ENCODE results near the gene PRSS57. TPM values are rescaled to one million over a fixed set of nuclear protein-coding genes. Genes with fewer than 3 reads are reported as not detected.

PRSS57 gene
- total and polyA plus RNA-seq, 2 donors (not counting 1 experiment from before 2014, with no cell fraction given): not detected

DNA sequence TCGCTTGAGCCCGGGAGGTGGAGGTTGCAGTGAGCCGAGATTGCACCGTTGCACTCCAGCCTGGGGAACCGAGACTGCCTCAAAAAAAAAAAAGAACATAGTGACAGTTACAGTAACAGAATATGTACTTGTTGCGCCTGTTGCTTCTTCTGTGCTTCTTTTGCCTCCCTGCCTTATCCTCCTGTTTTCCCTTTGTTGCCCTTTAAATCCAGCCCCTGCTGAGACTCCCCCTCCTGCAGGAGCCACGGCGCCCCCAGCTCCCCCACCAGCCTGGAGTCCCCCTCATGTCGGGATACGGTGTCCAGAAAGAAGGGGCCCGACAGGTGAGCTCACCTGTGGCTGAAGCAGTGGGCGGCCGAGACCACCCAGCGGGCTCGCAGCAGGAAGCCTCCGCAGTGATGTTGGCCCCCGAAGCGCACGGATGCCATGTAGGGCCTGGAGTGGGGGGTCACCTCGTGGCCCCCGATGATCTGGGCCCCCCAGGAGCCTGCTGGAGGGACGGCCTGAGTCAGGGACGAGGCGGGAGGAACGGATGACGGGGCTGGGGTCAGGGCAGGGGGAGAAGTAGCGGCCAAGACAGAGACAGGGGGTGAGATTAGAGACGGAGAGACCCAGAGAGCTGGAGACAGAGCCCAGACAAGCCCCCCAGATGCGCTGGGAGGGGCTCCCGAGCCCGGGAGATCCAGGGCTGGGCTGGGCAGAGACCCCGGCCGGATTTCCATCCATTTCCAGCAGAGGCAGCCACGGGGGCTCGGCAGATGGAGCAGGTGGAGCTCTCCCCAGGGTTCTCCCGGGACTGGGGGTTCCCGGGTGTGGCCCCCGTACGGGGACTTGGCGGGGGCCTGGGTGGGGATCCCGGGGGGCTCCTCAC, 536 bp downstream of the PRSS57 start:
- no peak overlapping the region for H3K4me2 ChIP-seq (ENCODE audit: extremely low read depth, insufficient read depth, low read length)
- no peaks in the 10 kb centered on the region for H4K20me1 ChIP-seq (ENCODE audit: control insufficient read depth, extremely low read depth, insufficient read depth, low read length)
- H3K36me3 ChIP-seq (ENCODE audit: control insufficient read depth, insufficient read depth, low read length): no peaks in the 10 kb centered on the region
- no peak for DNase-seq (ENCODE audit: low read depth in 2 of 2)
- H3K4me3 ChIP-seq (replicated peaks in 1 of 4; ENCODE audit: control extremely low read depth in 1 of 4, insufficient read depth in 1 of 4, low read depth in 3 of 4, low read length in 4 of 4): no peak overlapping the region
- no peak overlapping the region for H3K9ac ChIP-seq (ENCODE audit: insufficient read depth, low read length)
- TF ChIP-seq, protein P1, sequence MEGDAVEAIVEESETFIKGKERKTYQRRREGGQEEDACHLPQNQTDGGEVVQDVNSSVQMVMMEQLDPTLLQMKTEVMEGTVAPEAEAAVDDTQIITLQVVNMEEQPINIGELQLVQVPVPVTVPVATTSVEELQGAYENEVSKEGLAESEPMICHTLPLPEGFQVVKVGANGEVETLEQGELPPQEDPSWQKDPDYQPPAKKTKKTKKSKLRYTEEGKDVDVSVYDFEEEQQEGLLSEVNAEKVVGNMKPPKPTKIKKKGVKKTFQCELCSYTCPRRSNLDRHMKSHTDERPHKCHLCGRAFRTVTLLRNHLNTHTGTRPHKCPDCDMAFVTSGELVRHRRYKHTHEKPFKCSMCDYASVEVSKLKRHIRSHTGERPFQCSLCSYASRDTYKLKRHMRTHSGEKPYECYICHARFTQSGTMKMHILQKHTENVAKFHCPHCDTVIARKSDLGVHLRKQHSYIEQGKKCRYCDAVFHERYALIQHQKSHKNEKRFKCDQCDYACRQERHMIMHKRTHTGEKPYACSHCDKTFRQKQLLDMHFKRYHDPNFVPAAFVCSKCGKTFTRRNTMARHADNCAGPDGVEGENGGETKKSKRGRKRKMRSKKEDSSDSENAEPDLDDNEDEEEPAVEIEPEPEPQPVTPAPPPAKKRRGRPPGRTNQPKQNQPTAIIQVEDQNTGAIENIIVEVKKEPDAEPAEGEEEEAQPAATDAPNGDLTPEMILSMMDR (conservative IDR thresholded peaks at IDR 0.05 in 1 of 2, IDR thresholded peaks at IDR 0.05 in 1 of 2; ENCODE audit: low read depth in 1 of 2, low read length in 2 of 2): no peak
- no peak for TF ChIP-seq EZH2 (IDR thresholded peaks at IDR 0.05; ENCODE audit: low read length, missing control alignments)
- no peaks in the 10 kb centered on the region for H3K27me3 ChIP-seq (ENCODE audit: control insufficient read depth, insufficient read depth, low read length)
- H3K79me2 ChIP-seq (ENCODE audit: control insufficient read depth, insufficient read depth, low read length): no peaks in the 10 kb centered on the region
- no peak overlapping the region for H2AFZ ChIP-seq (ENCODE audit: low read length)
- no peaks in the 10 kb centered on the region for H3K4me1 ChIP-seq (ENCODE audit: control insufficient read depth, extremely low read depth, insufficient read depth, low read length)
- H3K27ac ChIP-seq (ENCODE audit: insufficient read depth, low read length): no peak overlapping the region
- H3K9me3 ChIP-seq (ENCODE audit: control insufficient read depth, insufficient read depth, low read depth, low read length): no peaks in the 10 kb centered on the region

DNA sequence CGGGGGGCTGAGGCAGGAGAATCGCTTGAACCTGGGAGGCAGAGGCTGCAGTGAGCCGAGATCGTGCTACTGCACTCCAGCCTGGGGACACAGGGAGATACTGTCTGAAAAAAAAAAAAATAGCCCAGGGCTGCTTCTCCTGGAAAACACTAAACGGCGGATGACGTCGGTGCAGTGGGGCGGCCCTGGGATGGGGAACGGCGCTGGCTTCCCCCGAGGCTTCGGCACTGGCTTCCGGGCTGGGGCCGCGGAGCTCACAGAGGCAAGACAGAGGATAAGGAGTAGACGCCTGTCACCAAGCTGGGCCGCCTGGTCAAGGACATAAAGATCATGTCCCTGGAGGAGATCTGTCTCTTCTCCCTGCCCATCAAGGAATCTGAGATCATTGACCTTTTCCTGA, 5.0 kb downstream of the PRSS57 start:
- Histone ChIP-seq H3K9me3 (ENCODE audit: control insufficient read depth, insufficient read depth, low read depth, low read length) (no peaks in the 10 kb centered on the region), H3K9ac (ENCODE audit: insufficient read depth, low read length) (no peak overlapping the region), H3K4me3 (replicated peaks in 1 of 4; ENCODE audit: control extremely low read depth in 1 of 4, insufficient read depth in 1 of 4, low read depth in 3 of 4, low read length in 4 of 4) (no peak overlapping the region), H3K4me2 (ENCODE audit: extremely low read depth, insufficient read depth, low read length) (no peak overlapping the region), H4K20me1 (ENCODE audit: control insufficient read depth, extremely low read depth, insufficient read depth, low read length) (no peaks in the 10 kb centered on the region), H3K36me3 (ENCODE audit: control insufficient read depth, insufficient read depth, low read length) (no peaks in the 10 kb centered on the region), H3K4me1 (ENCODE audit: control insufficient read depth, extremely low read depth, insufficient read depth, low read length) (no peaks in the 10 kb centered on the region), H3K27ac (ENCODE audit: insufficient read depth, low read length) (no peak overlapping the region), H3K27me3 (ENCODE audit: control insufficient read depth, insufficient read depth, low read length) (no peaks in the 10 kb centered on the region), H2AFZ (ENCODE audit: low read length) (no peak overlapping the region), H3K79me2 (ENCODE audit: control insufficient read depth, insufficient read depth, low read length) (no peaks in the 10 kb centered on the region)
- no peak for DNase-seq (ENCODE audit: low read depth in 2 of 2)
- TF ChIP-seq, protein P1 (conservative IDR thresholded peaks at IDR 0.05 in 1 of 2, IDR thresholded peaks at IDR 0.05 in 1 of 2; ENCODE audit: low read depth in 1 of 2, low read length in 2 of 2): no peak
- TF ChIP-seq EZH2 (IDR thresholded peaks at IDR 0.05; ENCODE audit: low read length, missing control alignments): no peak

DNA sequence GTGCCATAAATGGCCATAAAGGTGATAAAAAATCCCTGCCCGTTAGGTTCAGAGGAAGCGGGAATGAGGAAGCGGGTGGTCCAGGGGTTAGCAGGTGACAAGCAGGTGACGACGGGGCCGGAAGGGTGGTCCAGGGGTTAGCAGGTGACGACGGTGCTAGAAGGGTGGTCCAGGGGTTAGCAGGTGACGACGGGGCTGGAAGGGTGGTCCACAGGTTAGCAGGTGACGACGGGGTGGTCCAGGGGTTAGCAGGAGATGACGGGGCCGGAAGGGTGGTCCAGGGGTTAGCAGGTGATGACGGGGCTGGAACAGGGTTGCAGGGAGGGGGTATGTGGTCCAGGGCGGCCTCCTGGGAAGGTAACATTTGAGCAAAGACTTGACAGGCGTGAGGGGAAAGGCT, 6.3 kb downstream of the PRSS57 start:
- no peak overlapping the region for H3K4me2 ChIP-seq (ENCODE audit: extremely low read depth, insufficient read depth, low read length)
- no peaks in the 10 kb centered on the region for H3K4me1 ChIP-seq (ENCODE audit: control insufficient read depth, extremely low read depth, insufficient read depth, low read length)

More for the DNA sequence above, 6.3 kb downstream of the PRSS57 start:
- Histone ChIP-seq H3K9ac (ENCODE audit: insufficient read depth, low read length) (no peak overlapping the region), H2AFZ (ENCODE audit: low read length) (no peak overlapping the region), H3K9me3 (ENCODE audit: control insufficient read depth, insufficient read depth, low read depth, low read length) (no peaks in the 10 kb centered on the region), H3K27ac (ENCODE audit: insufficient read depth, low read length) (no peak overlapping the region), H4K20me1 (ENCODE audit: control insufficient read depth, extremely low read depth, insufficient read depth, low read length) (no peaks in the 10 kb centered on the region), H3K36me3 (ENCODE audit: control insufficient read depth, insufficient read depth, low read length) (no peaks in the 10 kb centered on the region), H3K4me3 (replicated peaks in 1 of 4; ENCODE audit: control extremely low read depth in 1 of 4, insufficient read depth in 1 of 4, low read depth in 3 of 4, low read length in 4 of 4) (no peak overlapping the region), H3K27me3 (ENCODE audit: control insufficient read depth, insufficient read depth, low read length) (no peaks in the 10 kb centered on the region), H3K79me2 (ENCODE audit: control insufficient read depth, insufficient read depth, low read length) (no peaks in the 10 kb centered on the region)
- no peak for DNase-seq (ENCODE audit: low read depth in 2 of 2)
- no peak for TF ChIP-seq EZH2 (IDR thresholded peaks at IDR 0.05; ENCODE audit: low read length, missing control alignments)
- TF ChIP-seq, protein P1 (conservative IDR thresholded peaks at IDR 0.05 in 1 of 2, IDR thresholded peaks at IDR 0.05 in 1 of 2; ENCODE audit: low read depth in 1 of 2, low read length in 2 of 2): no peak
